HG03175 (cell line): Measurements from ENCODE around the gene MECP2.

Source experiments
- ATAC-seq: cut with Tn5 transposase; IDR thresholded peaks from one replicate; pipeline ENCODE4 v1.9.1; 2021; ENCODE audit warnings: mild to moderate bottlenecking, moderate library complexity; ENCODE audit not compliant: unreplicated experiment

The MECP2 gene

GRCh38 chrX:154116426-154117211, 19.1 kb upstream of the MECP2 start:
- ATAC-seq, result no peak

- no peak for ATAC-seq
Observed at GRCh38 chrX:154115750-154116149, 18.2 kb upstream of the MECP2 start.

GRCh38 chrX:154115071-154115470, 17.6 kb upstream of the MECP2 start:
- no peak for ATAC-seq

- no peak for ATAC-seq
Observed at GRCh38 chrX:154114652-154115051, 17.1 kb upstream of the MECP2 start.

- no peak for ATAC-seq
Observed at GRCh38 chrX:154113729-154114128, 16.2 kb upstream of the MECP2 start.

- no peak for ATAC-seq
Observed at GRCh38 chrX:154098551-154098950, 1.0 kb upstream of the MECP2 start.

GRCh38 chrX:154097003-154097588, 421 bp downstream of the MECP2 start:
- peak; percentile 30 for ATAC-seq

- no peak for ATAC-seq
Observed at GRCh38 chrX:154096140-154097002, 1.1 kb downstream of the MECP2 start.

- no peak for ATAC-seq
Observed at GRCh38 chrX:154094833-154095232, 2.7 kb downstream of the MECP2 start.

GRCh38 chrX:154093965-154094364, 3.6 kb downstream of the MECP2 start:
- ATAC-seq, result no peak

GRCh38 chrX:154092371-154092770, 5.1 kb downstream of the MECP2 start:
- ATAC-seq, result no peak

- ATAC-seq, result no peak
Observed at GRCh38 chrX:154091678-154092077, 5.8 kb downstream of the MECP2 start.

- ATAC-seq, result no peak
Observed at GRCh38 chrX:154090731-154091130, 6.8 kb downstream of the MECP2 start.

- no peak for ATAC-seq
Observed at GRCh38 chrX:154084449-154085300, 12.8 kb downstream of the MECP2 start.

GRCh38 chrX:154083126-154083517, 14.4 kb downstream of the MECP2 start:
- ATAC-seq, result no peak

GRCh38 chrX:154082396-154083125, 15.0 kb downstream of the MECP2 start:
- ATAC-seq, result no peak

GRCh38 chrX:154077101-154077500, 20.4 kb downstream of the MECP2 start:
- ATAC-seq, result no peak

- ATAC-seq, result no peak
Observed at GRCh38 chrX:154074199-154074598, 23.3 kb downstream of the MECP2 start.

GRCh38 chrX:154072192-154072591, 25.3 kb downstream of the MECP2 start:
- ATAC-seq, result no peak

- ATAC-seq, result no peak
Observed at GRCh38 chrX:154068560-154068959, 29.0 kb downstream of the MECP2 start.
